ENCODE measurements around the gene ACSS3. TPM values are rescaled to one million over a fixed set of nuclear protein-coding genes. Genes with fewer than 3 reads are reported as not detected.

Gene ACSS3
- total RNA-seq, 1 donor from 2014 or later = not detected

GRCh38 chr12:81263072-81263471 lies 185.2 kb downstream of the ACSS3 start:
- H3K27me3 Mint-ChIP-seq (ENCODE audit: low read depth) = no peaks in the 10 kb centered on the region
- H3K36me3 Mint-ChIP-seq (ENCODE audit: low read depth) = no peaks in the 10 kb centered on the region
- H3K27ac Mint-ChIP-seq = no peak overlapping the region
- DNase-seq (ENCODE audit: low spot score) = no peak
- intact Hi-C loops (cut with micrococcal nuclease) = no loop called here
- H3K4me1 Mint-ChIP-seq (ENCODE audit: low read depth) = no peaks in the 10 kb centered on the region
- no peaks in the 10 kb centered on the region for H3K9me3 Mint-ChIP-seq
- H3K4me3 Mint-ChIP-seq (ENCODE audit: low read depth) = no peak overlapping the region

- H3K36me3 Mint-ChIP-seq (ENCODE audit: low read depth) = no peaks in the 10 kb centered on the region
- H3K27ac Mint-ChIP-seq = no peak overlapping the region
- no peaks in the 10 kb centered on the region for H3K4me1 Mint-ChIP-seq (ENCODE audit: low read depth)
- DNase-seq (ENCODE audit: low spot score) = no peak
- H3K27me3 Mint-ChIP-seq (ENCODE audit: low read depth) = no peaks in the 10 kb centered on the region
- no peak overlapping the region for H3K4me3 Mint-ChIP-seq (ENCODE audit: low read depth)
- H3K9me3 Mint-ChIP-seq = no peaks in the 10 kb centered on the region
- intact Hi-C loops (cut with micrococcal nuclease) = no loop called here
These were observed 192.5 kb downstream of the ACSS3 start for GRCh38 chr12:81270385-81270784.

- Mint-ChIP-seq H3K4me3 (ENCODE audit: low read depth) (no peak overlapping the region), H3K27me3 (ENCODE audit: low read depth) (no peaks in the 10 kb centered on the region), H3K36me3 (ENCODE audit: low read depth) (no peaks in the 10 kb centered on the region), H3K4me1 (ENCODE audit: low read depth) (no peaks in the 10 kb centered on the region), H3K27ac (no peak overlapping the region), H3K9me3 (peaks cover 5% of the 10 kb centered on the region)
- DNase-seq (ENCODE audit: low spot score) = no peak
- intact Hi-C loops (cut with micrococcal nuclease) = no loop called here
These were observed 197.0 kb downstream of the ACSS3 start for GRCh38 chr12:81274637-81275529.

GRCh38 chr12:81284137-81284536 lies 206.3 kb downstream of the ACSS3 start:
- Mint-ChIP-seq H3K27me3 (ENCODE audit: low read depth) (no peaks in the 10 kb centered on the region), H3K4me3 (ENCODE audit: low read depth) (no peak overlapping the region), H3K36me3 (ENCODE audit: low read depth) (no peaks in the 10 kb centered on the region), H3K9me3 (no peaks in the 10 kb centered on the region), H3K27ac (no peak overlapping the region), H3K4me1 (ENCODE audit: low read depth) (no peaks in the 10 kb centered on the region)
- DNase-seq (ENCODE audit: low spot score) = no peak
- intact Hi-C loops (cut with micrococcal nuclease) = no loop called here

- no peaks in the 10 kb centered on the region for H3K36me3 Mint-ChIP-seq (ENCODE audit: low read depth)
- intact Hi-C loops (cut with micrococcal nuclease) = no loop called here
- H3K4me1 Mint-ChIP-seq (ENCODE audit: low read depth) = no peaks in the 10 kb centered on the region
- H3K4me3 Mint-ChIP-seq (ENCODE audit: low read depth) = no peak overlapping the region
- no peak for DNase-seq (ENCODE audit: low spot score)
- H3K9me3 Mint-ChIP-seq = no peaks in the 10 kb centered on the region
- H3K27ac Mint-ChIP-seq = no peak overlapping the region
- no peaks in the 10 kb centered on the region for H3K27me3 Mint-ChIP-seq (ENCODE audit: low read depth)
These were observed 210.8 kb downstream of the ACSS3 start for GRCh38 chr12:81288651-81289050.

GRCh38 chr12:81294325-81295190 lies 216.7 kb downstream of the ACSS3 start:
- intact Hi-C loops (cut with micrococcal nuclease) = no loop called here
- DNase-seq (ENCODE audit: low spot score) = no peak
- no peaks in the 10 kb centered on the region for H3K36me3 Mint-ChIP-seq (ENCODE audit: low read depth)
- H3K27me3 Mint-ChIP-seq (ENCODE audit: low read depth) = no peaks in the 10 kb centered on the region
- H3K9me3 Mint-ChIP-seq = peaks cover 5% of the 10 kb centered on the region
- H3K27ac Mint-ChIP-seq = no peak overlapping the region
- no peaks in the 10 kb centered on the region for H3K4me1 Mint-ChIP-seq (ENCODE audit: low read depth)
- H3K4me3 Mint-ChIP-seq (ENCODE audit: low read depth) = no peak overlapping the region

- Mint-ChIP-seq H3K4me1 (ENCODE audit: low read depth) (no peaks in the 10 kb centered on the region), H3K27ac (no peak overlapping the region), H3K27me3 (ENCODE audit: low read depth) (no peaks in the 10 kb centered on the region), H3K4me3 (ENCODE audit: low read depth) (no peak overlapping the region), H3K36me3 (ENCODE audit: low read depth) (no peaks in the 10 kb centered on the region), H3K9me3 (peaks cover 5% of the 10 kb centered on the region)
- DNase-seq (ENCODE audit: low spot score) = no peak
- intact Hi-C loops (cut with micrococcal nuclease) = no loop called here
These were observed 217.4 kb downstream of the ACSS3 start for GRCh38 chr12:81295251-81295650.

- intact Hi-C loops (cut with micrococcal nuclease) = no loop called here
- Mint-ChIP-seq H3K9me3 (peaks cover 5% of the 10 kb centered on the region), H3K27ac (no peak overlapping the region), H3K36me3 (ENCODE audit: low read depth) (no peaks in the 10 kb centered on the region), H3K4me1 (ENCODE audit: low read depth) (no peaks in the 10 kb centered on the region), H3K27me3 (ENCODE audit: low read depth) (no peaks in the 10 kb centered on the region), H3K4me3 (ENCODE audit: low read depth) (no peak overlapping the region)
- DNase-seq (ENCODE audit: low spot score) = no peak
These were observed 218.9 kb downstream of the ACSS3 start for GRCh38 chr12:81296556-81297305.

- Mint-ChIP-seq H3K4me3 (ENCODE audit: low read depth) (no peak overlapping the region), H3K9me3 (peaks cover 5% of the 10 kb centered on the region)
- intact Hi-C loops (cut with micrococcal nuclease) = no loop called here
These were observed 219.7 kb downstream of the ACSS3 start for GRCh38 chr12:81297601-81298000.

GRCh38 chr12:81300454-81300853 lies 222.6 kb downstream of the ACSS3 start:
- H3K27ac Mint-ChIP-seq = no peak overlapping the region
- intact Hi-C loops (cut with micrococcal nuclease) = no loop called here
- H3K9me3 Mint-ChIP-seq = peaks cover 4% of the 10 kb centered on the region
- H3K27me3 Mint-ChIP-seq (ENCODE audit: low read depth) = no peaks in the 10 kb centered on the region
- H3K4me1 Mint-ChIP-seq (ENCODE audit: low read depth) = no peaks in the 10 kb centered on the region
- no peak for DNase-seq (ENCODE audit: low spot score)
- no peak overlapping the region for H3K4me3 Mint-ChIP-seq (ENCODE audit: low read depth)
- no peaks in the 10 kb centered on the region for H3K36me3 Mint-ChIP-seq (ENCODE audit: low read depth)

More at GRCh38 chr12:81297601-81298000, 219.7 kb downstream of the ACSS3 start:
- no peak overlapping the region for H3K27ac Mint-ChIP-seq
- no peaks in the 10 kb centered on the region for H3K27me3 Mint-ChIP-seq (ENCODE audit: low read depth)
- H3K4me1 Mint-ChIP-seq (ENCODE audit: low read depth) = no peaks in the 10 kb centered on the region
- no peaks in the 10 kb centered on the region for H3K36me3 Mint-ChIP-seq (ENCODE audit: low read depth)
- no peak for DNase-seq (ENCODE audit: low spot score)

- intact Hi-C loops (cut with micrococcal nuclease) = no loop called here
- Mint-ChIP-seq H3K4me1 (ENCODE audit: low read depth) (no peaks in the 10 kb centered on the region), H3K27ac (no peak overlapping the region), H3K4me3 (ENCODE audit: low read depth) (no peak overlapping the region), H3K27me3 (ENCODE audit: low read depth) (no peaks in the 10 kb centered on the region), H3K9me3 (peaks cover 4% of the 10 kb centered on the region), H3K36me3 (ENCODE audit: low read depth) (no peaks in the 10 kb centered on the region)
- no peak for DNase-seq (ENCODE audit: low spot score)
These were observed 226.1 kb downstream of the ACSS3 start for GRCh38 chr12:81303935-81304334.
